HL-60 (cell line): ENCODE results near the gene POP7.

ENCODE experiments used
- DNase-seq, 2 experiments: peaks; one replicate each; pipeline ENCODE4 v3.0.0-alpha.2; 2010 to 2020; ENCODE audit warnings: low read depth in 1 of 2, low spot score in 1 of 2
- H3K27ac ChIP-seq: fragments of 250-450 bp; sonication (Bioruptor Pico); replicated peaks from 2 replicates; pipeline ENCODE4 v1.5.1; 2020; ENCODE audit warnings: mild to moderate bottlenecking, moderate library complexity
- H3K27me3 ChIP-seq: fragments of 250-450 bp; sonication (Bioruptor Pico); 2 replicates; pipeline ENCODE4 v1.5.1; 2021; ENCODE audit warnings: mild to moderate bottlenecking, moderate library complexity; ENCODE audit not compliant: insufficient read depth, poor library complexity, severe bottlenecking
- H3K4me3 ChIP-seq: replicated peaks from 2 replicates; pipeline ENCODE4 v1.5.1; 2011; ENCODE audit warnings: mild to moderate bottlenecking, control low read depth, low read length; ENCODE audit not compliant: insufficient read depth
- CTCF ChIP-seq: IDR thresholded peaks from one replicate; pipeline ENCODE4 v1.5.1; 2011; ENCODE audit warnings: low read length, control low read depth, inconsistent platforms; ENCODE audit not compliant: insufficient read depth
- GABPA ChIP-seq: IDR thresholded peaks from 2 replicates; pipeline ENCODE4 v1.6.1; 2012; ENCODE audit warnings: low read depth
- POLR2AphosphoS5 ChIP-seq: IDR thresholded peaks from 2 replicates; pipeline ENCODE4 v1.6.1; 2012; ENCODE audit warnings: low read depth
- SPI1 ChIP-seq: IDR thresholded peaks from 2 replicates; pipeline ENCODE4 v1.6.1; 2012; ENCODE audit warnings: low read depth, mild to moderate bottlenecking, borderline replicate concordance
- TF ChIP-seq, protein P1 (sequence below): IDR thresholded peaks from 2 replicates; pipeline ENCODE4 v1.6.1; 2012; ENCODE audit warnings: low read depth; ENCODE audit not compliant: insufficient replicate concordance

The POP7 gene

GRCh38 chr7:100720671-100721504, 15.0 kb downstream of the POP7 start:
- no peak overlapping the region for H3K4me3 ChIP-seq
- TF ChIP-seq CTCF, result no peak
- TF ChIP-seq GABPA, result no peak
- no peak for TF ChIP-seq POLR2AphosphoS5
- no peak for TF ChIP-seq SPI1
- TF ChIP-seq, protein P1, sequence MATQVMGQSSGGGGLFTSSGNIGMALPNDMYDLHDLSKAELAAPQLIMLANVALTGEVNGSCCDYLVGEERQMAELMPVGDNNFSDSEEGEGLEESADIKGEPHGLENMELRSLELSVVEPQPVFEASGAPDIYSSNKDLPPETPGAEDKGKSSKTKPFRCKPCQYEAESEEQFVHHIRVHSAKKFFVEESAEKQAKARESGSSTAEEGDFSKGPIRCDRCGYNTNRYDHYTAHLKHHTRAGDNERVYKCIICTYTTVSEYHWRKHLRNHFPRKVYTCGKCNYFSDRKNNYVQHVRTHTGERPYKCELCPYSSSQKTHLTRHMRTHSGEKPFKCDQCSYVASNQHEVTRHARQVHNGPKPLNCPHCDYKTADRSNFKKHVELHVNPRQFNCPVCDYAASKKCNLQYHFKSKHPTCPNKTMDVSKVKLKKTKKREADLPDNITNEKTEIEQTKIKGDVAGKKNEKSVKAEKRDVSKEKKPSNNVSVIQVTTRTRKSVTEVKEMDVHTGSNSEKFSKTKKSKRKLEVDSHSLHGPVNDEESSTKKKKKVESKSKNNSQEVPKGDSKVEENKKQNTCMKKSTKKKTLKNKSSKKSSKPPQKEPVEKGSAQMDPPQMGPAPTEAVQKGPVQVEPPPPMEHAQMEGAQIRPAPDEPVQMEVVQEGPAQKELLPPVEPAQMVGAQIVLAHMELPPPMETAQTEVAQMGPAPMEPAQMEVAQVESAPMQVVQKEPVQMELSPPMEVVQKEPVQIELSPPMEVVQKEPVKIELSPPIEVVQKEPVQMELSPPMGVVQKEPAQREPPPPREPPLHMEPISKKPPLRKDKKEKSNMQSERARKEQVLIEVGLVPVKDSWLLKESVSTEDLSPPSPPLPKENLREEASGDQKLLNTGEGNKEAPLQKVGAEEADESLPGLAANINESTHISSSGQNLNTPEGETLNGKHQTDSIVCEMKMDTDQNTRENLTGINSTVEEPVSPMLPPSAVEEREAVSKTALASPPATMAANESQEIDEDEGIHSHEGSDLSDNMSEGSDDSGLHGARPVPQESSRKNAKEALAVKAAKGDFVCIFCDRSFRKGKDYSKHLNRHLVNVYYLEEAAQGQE, result no peak
- H3K27ac ChIP-seq, result no peak overlapping the region
- no peak for DNase-seq
- H3K27me3 ChIP-seq, result peaks cover 19% of the 10 kb centered on the region

GRCh38 chr7:100721505-100721812, 15.5 kb downstream of the POP7 start:
- TF ChIP-seq SPI1 (no peak), CTCF (no peak), POLR2AphosphoS5 (no peak), GABPA (no peak)
- TF ChIP-seq, protein P1, result no peak
- DNase-seq, result no peak
- Histone ChIP-seq H3K27me3 (peaks cover 19% of the 10 kb centered on the region), H3K27ac (no peak overlapping the region), H3K4me3 (no peak overlapping the region)

DNA sequence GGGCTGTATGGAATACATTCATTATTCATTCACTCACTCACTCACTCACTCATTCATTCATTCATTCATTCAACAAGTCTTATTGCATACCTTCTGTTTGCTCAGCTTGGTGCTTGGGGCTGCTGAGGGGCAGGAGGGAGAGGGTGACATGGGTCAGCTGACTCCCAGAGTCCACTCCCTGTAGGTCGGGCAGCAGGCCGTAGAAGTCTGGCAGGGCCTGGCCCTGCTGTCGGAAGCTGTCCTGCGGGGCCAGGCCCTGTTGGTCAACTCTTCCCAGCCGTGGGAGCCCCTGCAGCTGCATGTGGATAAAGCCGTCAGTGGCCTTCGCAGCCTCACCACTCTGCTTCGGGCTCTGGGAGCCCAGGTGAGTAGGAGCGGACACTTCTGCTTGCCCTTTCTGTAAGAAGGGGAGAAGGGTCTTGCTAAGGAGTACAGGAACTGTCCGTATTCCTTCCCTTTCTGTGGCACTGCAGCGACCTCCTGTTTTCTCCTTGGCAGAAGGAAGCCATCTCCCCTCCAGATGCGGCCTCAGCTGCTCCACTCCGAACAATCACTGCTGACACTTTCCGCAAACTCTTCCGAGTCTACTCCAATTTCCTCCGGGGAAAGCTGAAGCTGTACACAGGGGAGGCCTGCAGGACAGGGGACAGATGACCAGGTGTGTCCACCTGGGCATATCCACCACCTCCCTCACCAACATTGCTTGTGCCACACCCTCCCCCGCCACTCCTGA, 16.7 kb downstream of the POP7 start:
- no peak overlapping the region for H3K4me3 ChIP-seq
- H3K27ac ChIP-seq, result no peak overlapping the region
- H3K27me3 ChIP-seq, result peaks cover 19% of the 10 kb centered on the region
- no peak for DNase-seq
- TF ChIP-seq CTCF (no peak), SPI1 (no peak), POLR2AphosphoS5 (no peak), GABPA (no peak)
- TF ChIP-seq, protein P1, result no peak
